Calu3 (cell line): ENCODE results near the gene PRSS38. TPM values are rescaled to one million over a fixed set of nuclear protein-coding genes. Genes with fewer than 3 reads are reported as not detected.

ENCODE experiments used
- BruUV-seq: library from RNA; stranded (reverse); fragments of 400-500 nt; replicated peaks from 2 replicates; lab custom pipeline; 2021; lab: Mats Ljungman, UMichigan
- CTCF ChIA-PET: fragments of 300-600 bp; sonication (Branson Sonifier 250); formaldehyde crosslinking; loops from one replicate; lab custom pipeline; 2022; ENCODE audit warnings: antibody characterized with exemption; lab: Charles Lee
- DNase-seq: peaks from one replicate; pipeline ENCODE4 v3.0.0; 2022
- H3K27ac Mint-ChIP-seq: one replicate; pipeline ENCODE4 v1.8.0; 2022; ENCODE audit warnings: mixed read lengths; ENCODE audit not compliant: unreplicated experiment
- H3K27me3 Mint-ChIP-seq: one replicate; pipeline ENCODE4 v1.8.0; 2022; ENCODE audit warnings: mixed read lengths; ENCODE audit not compliant: unreplicated experiment
- H3K36me3 Mint-ChIP-seq: one replicate; pipeline ENCODE4 v1.8.0; 2022; ENCODE audit warnings: mild to moderate bottlenecking, moderate library complexity, mixed read lengths; ENCODE audit not compliant: insufficient read depth, unreplicated experiment
- H3K4me1 Mint-ChIP-seq: one replicate; pipeline ENCODE4 v1.8.0; 2022; ENCODE audit warnings: mild to moderate bottlenecking, low read depth, mixed read lengths; ENCODE audit not compliant: unreplicated experiment
- H3K4me3 Mint-ChIP-seq: one replicate; pipeline ENCODE4 v1.8.0; 2022; ENCODE audit warnings: mild to moderate bottlenecking, low read depth, moderate library complexity, mixed read lengths; ENCODE audit not compliant: unreplicated experiment
- H3K9me3 Mint-ChIP-seq: one replicate; pipeline ENCODE4 v1.8.0; 2022; ENCODE audit warnings: low read depth, mixed read lengths; ENCODE audit not compliant: unreplicated experiment
- CTCF ChIP-seq: fragments of 200-600 bp; IDR thresholded peaks from one replicate; pipeline ENCODE4 v1.8.0; 2022; ENCODE audit warnings: antibody characterized with exemption; ENCODE audit not compliant: unreplicated experiment
- intact Hi-C: fragments of 100-400 bp; cut with micrococcal nuclease; formaldehyde crosslinking; loops from one replicate; pipeline ENCODE4 v1.10.0; 2022; ENCODE audit not compliant: unreplicated experiment
- total RNA-seq: library from RNA; stranded (reverse); gene quantifications from 2 replicates; pipeline ENCODE4 v1.2.3, GENCODE V29; 2022

PRSS38 gene
- total RNA-seq, 1 experiment from 2014 or later: not detected

GRCh38 chr1:227887697-227888403, 72.4 kb downstream of the PRSS38 start:
- Mint-ChIP-seq H3K4me3 (no peak overlapping the region), H3K36me3 (no peaks in the 10 kb centered on the region), H3K9me3 (no peaks in the 10 kb centered on the region), H3K4me1 (peaks cover 7% of the 10 kb centered on the region), H3K27ac (no peak overlapping the region), H3K27me3 (peaks cover under 1% of the 10 kb centered on the region)
- TF ChIP-seq CTCF: no peak
- CTCF ChIA-PET: interaction anchor here (0.7 to 1.2 kb wide), 2 partner anchors 9 to 421 kb away, joined by 3 to 4 read pairs; no protein-coding TSS in a partner anchor
- no peak for DNase-seq
- no TSS peak for BruUV-seq
- intact Hi-C loops: no loop called here

- Mint-ChIP-seq H3K4me3 (no peak overlapping the region), H3K36me3 (no peaks in the 10 kb centered on the region), H3K27ac (no peak overlapping the region), H3K4me1 (peaks cover 7% of the 10 kb centered on the region), H3K27me3 (peaks cover 7% of the 10 kb centered on the region), H3K9me3 (no peaks in the 10 kb centered on the region)
- TF ChIP-seq CTCF: no peak
- CTCF ChIA-PET: interaction anchor here (0.5 to 1.2 kb wide), 2 partner anchors 8 to 439 kb away, joined by 4 to 7 read pairs; no protein-coding TSS in a partner anchor
- no peak for DNase-seq
- intact Hi-C loops: no loop called here
- no TSS peak for BruUV-seq
These were observed 73.0 kb downstream of the PRSS38 start for GRCh38 chr1:227888404-227889046.

- Mint-ChIP-seq H3K36me3 (no peaks in the 10 kb centered on the region), H3K27me3 (peaks cover 10% of the 10 kb centered on the region), H3K27ac (no peak overlapping the region), H3K4me3 (no peak overlapping the region), H3K9me3 (no peaks in the 10 kb centered on the region), H3K4me1 (peaks cover 7% of the 10 kb centered on the region)
- DNase-seq: no peak
- intact Hi-C loops: no loop called here
- no peak for TF ChIP-seq CTCF
- CTCF ChIA-PET: interaction anchor here (0.5 kb wide), 1 partner anchor 438 kb away, joined by 7 read pairs; no protein-coding TSS in a partner anchor
- BruUV-seq: no TSS peak
These were observed 73.8 kb downstream of the PRSS38 start for GRCh38 chr1:227889047-227889862.

- Mint-ChIP-seq H3K27ac (no peak overlapping the region), H3K27me3 (peaks cover 10% of the 10 kb centered on the region), H3K4me1 (peaks cover 7% of the 10 kb centered on the region), H3K36me3 (no peaks in the 10 kb centered on the region), H3K4me3 (no peak overlapping the region), H3K9me3 (no peaks in the 10 kb centered on the region)
- no peak for DNase-seq
- no peak for TF ChIP-seq CTCF
- intact Hi-C loops: no loop called here
- CTCF ChIA-PET: no interaction called here
- no TSS peak for BruUV-seq
These were observed 74.5 kb downstream of the PRSS38 start for GRCh38 chr1:227889863-227890405.
